ENCODE results near the gene HAND1.

HAND1 gene

DNA sequence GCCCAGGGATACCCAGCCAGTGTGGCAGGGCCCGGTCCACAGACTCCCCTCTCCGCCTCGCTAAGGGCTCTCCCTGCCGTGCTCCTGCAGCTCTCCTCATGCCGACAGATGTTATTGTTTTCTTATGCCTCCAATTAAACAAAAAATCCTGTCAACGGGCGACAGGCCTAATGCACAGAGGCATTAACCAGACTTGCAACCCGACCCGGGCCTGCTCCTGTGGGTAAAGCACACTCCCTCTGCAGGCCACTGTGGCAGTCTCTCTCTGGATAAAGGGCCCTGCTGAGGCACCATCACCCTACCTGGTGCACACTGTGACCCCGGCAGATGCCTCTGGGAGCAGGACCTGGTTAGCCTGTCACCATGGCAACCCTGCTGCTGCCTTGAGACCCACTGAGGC is 27.5 kb upstream of the HAND1 start:
- no peak for DNase-seq

DNA sequence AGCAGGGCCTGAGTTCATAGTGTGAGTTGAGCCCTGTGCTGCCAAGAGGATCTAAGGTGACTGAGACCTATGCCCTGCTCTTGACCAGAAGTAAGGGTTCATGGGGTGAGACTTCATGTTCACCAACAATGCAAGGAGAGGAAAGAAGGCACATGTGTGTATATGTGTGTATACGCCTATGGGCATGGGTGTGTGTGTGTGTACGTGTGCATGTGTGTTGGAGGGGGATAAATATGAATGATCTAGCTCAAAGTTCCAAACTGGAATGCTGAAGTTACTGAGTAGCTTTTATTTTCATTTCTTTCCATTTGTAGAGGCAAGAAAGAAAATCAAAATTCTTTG is 25.6 kb upstream of the HAND1 start:
- no peak for DNase-seq

DNA sequence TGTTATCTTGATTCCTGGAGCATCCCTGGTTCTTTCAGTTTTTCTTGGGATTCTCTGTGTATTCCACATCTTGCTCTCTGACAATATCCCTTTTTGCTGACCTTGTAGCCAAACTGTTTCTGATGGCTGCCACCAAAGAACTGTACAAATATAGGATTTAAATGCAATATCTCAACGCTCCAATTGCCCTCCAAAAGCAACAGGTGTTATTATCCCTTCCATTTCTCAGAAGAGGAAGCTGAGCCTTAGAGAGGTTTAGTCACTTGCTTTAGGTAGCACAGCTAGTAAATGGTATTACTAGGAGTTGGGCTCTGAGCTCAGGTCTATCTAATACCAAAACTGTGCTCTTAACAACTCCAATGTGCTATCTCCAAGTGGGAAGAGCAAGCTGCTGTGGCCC is 24.2 kb upstream of the HAND1 start:
- no peak for DNase-seq

DNA sequence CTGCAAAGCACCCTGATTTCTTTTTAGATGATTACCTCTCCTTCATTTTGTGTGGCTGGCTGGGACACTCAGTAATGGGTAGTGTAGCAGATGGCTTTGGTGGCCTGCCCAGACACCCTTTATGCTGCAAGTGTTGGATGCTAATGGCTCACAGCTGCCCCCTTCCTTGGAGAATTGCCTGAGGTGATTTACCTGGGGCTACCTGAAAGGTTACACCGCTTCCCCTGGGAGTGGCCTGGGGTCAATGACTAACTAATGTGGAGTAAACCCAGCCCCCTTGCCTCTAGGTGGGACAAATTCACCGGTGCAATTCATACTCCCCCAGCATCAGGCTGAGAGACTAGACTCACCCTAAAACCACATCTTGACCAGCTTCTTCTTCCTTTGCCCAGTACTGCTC is 23.5 kb upstream of the HAND1 start:
- no peak for DNase-seq

DNA sequence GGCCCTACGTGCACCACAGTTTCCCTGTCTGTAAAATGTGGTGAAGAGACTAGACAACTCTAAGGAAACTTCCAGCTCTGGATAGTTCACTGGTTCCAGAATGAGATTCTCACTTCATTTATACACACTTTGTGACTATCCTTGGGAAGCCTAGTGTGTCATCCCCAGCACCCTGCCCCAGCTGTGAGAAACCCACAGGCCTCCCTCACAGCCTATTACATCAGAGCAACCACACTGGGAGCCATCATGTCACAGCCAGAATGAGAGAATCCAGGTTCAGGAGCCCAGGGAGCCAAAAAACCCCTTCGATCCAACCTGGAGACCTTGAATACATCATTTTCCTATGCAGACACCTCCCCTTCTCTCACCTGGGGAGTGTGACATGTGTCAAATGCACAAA is 21.0 kb upstream of the HAND1 start:
- DNase-seq = no peak

DNA sequence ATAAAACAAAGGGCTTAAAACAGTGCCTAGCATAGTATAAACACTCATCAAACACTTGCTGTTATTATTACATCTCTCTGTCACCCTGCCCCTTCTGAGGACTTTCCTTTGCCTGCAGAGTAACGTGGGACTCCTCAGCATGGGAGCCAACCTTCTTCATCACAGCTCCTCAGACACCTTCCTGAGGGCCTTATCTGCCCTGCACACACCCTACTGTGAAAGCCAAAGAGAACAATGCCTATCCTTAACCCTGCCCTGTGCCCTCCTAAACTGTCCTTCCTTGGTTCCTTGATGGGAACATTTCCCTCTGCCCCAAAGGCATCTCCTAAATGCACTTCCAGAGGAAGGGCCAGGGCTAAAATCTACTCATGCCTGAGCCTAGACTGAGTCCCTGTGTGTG is 20.6 kb upstream of the HAND1 start:
- DNase-seq = peak; percentile 74

DNA sequence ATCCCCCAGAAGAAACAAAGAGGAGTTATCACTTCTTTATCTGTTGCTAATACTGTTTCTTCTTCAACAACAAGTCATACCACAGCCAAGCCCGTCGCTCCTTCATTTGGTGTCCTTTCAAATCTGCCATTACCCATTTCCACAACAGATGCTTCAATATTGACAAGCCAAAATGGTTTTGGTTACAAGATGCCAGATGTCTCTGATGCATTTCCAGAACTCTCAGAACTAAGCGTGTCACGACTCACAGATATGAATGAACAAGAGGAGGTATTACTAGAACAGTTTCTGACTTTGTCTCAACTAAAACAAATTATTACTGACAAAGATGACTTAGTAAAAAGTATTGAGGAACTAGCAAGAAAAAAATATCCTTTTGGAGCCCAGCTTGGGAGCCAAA is 16.0 kb upstream of the HAND1 start:
- no peak for DNase-seq

DNA sequence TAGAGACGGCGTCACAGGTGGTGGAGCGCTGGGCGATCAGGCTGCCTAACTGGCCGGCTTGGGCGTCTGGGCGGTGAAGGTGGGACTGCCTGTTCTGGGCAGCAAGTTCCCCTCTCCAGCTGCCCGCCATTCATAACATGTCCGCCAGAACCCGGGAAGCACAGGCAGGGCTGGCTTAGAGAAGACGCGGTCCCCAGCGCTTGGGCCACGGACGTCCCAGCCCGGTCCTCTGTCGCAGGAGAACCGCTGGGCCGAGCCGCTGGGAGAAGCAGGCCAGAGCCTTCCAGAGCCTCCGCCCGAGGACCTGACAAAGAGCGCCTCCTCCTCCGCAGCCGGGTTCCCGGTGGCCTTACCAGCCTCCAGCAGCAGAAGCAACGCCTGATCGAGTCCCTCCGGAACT is 15.2 kb upstream of the HAND1 start:
- no peak for DNase-seq

DNA sequence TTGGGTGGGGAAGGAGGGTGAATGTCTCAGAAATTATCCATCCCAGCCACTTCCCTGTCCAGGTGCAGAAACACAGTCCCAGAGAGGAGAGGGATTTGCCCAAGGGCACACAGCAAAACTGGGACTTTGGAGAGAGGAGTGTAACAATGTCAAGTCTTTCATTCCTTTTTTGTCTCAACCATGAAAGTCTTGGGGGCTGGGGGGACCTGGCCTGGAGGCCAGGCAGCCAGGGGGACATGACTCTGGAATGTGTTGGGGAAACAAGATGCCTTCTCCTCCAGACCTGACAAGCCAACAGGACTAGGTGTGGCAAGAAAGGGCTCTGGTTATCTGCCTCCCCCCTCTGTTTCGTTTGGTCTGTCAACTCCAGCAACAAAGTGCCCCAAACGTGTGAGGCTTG is 13.9 kb upstream of the HAND1 start:
- DNase-seq = no peak

DNA sequence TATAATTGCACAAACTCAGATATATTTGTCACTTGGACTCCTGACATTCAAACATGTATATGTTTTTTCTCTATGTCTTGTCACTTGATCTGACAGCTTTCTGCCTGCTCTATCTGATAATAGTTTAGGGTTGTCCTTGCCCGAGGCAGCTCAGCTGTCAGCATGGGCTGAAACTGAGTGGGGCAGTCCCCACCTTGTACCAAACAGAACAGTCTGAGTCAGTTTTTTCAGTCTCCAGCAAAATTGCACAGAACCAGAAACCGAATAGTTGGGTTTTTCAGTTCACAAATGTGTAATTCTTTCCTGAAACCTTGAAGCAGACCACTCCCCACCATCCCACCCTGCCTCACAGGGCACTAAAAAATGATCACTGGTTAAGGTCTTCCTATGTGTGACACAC is 9.5 kb upstream of the HAND1 start:
- DNase-seq = no peak

DNA sequence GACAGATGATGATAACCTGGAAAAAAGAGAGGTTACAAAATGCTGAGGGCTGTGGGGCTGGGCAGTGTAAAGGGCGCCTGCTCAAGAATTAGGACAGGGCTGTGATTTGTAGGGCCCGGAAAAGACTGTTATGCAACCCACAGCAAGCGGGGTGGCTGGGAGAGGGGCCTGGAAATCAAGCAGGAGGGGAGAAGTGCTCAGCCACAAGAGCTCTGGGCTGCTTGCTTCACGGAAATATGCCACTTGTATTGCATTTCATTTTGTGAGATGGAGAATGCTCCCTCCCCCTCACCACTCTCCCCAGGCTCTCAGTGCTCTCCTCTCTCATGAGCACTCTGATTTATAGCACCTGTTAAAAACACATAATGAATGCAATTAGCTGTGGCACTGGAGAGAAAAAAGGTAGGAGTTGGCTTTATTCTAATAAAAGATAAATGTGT is 8.4 kb upstream of the HAND1 start:
- no peak for DNase-seq

DNA sequence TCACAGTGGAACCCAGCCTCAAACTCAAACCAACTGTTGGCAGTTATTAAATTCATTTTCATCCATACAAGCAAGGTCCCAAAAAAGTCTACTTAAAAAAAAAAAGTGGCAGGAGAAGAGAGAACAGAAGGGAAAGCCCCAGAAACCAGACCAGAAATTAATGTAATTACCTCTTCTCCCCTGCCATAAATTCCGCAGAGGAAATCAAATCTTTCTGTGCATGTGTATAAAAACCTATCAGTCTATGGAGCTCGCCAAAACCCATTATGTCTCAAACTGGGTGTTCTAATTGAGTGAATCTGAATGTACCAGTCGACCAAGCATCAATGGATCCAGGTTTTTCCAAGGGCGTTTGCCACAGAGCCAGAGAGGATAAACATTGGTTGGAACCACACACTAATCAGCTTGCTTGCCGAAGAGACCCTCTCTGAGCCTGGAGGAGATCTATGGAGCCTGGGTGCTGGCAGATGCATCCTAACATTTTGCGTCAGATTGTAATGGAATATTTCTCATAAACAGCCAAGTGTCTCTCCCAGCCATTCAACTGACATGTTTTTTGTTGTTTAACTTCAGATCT is 7.9 kb upstream of the HAND1 start:
- DNase-seq = no peak

DNA sequence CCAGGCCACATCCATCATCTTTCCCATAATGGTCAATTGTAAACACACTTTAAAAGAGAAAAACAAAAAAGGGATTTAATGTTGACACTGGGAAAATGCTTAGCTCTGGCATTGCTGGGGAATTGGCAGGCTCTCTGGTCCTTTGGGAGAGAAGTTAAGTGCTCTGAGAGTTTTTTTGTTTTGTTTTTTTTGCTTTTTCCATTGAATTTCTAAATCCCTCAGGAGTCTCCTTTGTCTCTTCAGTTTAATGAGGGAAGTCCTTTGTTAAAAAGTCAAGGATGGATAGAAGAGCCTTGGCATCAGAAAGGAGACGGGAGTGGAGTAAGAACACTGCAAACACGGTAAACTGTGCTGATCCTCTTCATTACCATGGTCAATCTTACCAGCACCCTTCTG is 7.1 kb upstream of the HAND1 start:
- no peak for DNase-seq

DNA sequence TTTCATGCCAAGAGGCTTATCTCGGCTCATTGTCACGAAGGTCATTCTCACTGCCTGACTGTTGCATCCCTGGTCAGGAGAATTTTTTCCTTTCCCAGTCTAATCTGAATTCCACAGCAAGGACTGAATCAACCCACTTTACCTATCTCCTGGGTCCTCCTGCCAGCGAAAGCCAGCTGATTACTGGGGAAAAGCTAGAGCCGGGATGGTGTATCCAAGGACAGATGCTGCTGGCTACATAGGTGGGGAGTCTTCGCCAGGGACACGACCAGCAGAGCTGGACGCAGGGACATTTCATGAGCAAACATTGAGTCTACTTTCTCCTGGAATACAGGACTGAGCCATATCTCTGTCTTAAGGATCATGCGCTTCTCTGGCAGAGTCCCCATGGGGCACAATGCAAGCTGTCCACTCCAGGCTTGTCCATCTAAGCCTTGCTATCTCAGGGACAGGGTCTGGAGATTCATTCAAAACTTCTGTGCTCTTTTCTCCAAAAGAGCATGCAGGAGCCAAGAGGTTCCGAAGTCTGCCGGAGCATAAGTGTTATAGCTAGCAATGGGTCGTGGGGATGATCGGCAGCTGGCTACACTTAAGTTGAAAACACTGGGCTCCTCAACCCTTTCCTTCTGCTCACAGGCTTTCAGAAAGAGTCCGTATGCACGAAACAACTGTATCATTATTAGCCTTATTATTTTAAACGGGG is 6.5 kb upstream of the HAND1 start:
- no peak for DNase-seq

DNA sequence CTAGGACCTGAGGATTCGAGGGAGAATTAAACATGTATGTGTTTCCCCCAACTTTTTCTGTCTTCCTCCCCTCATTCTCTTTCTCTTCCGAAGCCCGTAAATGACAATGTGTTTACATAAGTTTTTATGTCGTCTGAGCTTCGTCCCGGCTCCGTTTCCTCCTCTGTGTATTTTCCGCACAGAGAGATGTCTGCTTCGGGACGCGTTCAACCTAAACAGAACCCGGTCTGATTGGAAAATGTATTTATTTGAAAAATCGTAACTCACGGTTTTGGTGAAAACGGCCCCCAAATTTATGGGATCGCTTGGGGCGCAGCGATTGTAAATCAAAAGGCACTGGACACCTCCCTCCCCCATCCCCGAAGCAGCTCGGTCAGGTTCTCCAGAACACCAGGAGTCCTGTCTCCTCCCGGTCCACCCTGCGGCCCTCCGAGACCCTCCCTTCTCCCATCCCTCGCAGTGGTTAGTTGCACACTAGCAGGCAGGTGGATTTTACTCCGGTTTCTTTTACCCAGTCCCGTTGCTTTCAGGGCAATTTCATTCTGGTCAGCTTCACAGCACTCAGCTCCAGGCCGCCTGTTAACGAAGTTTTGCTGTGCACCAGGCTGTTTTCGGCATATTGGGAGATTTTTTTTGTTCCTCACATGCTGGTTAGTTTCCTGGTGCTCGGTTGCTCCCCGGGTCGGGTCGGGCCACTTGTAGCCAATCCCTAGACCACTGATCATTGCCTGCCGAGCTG is 5.8 kb upstream of the HAND1 start:
- no peak for DNase-seq

DNA sequence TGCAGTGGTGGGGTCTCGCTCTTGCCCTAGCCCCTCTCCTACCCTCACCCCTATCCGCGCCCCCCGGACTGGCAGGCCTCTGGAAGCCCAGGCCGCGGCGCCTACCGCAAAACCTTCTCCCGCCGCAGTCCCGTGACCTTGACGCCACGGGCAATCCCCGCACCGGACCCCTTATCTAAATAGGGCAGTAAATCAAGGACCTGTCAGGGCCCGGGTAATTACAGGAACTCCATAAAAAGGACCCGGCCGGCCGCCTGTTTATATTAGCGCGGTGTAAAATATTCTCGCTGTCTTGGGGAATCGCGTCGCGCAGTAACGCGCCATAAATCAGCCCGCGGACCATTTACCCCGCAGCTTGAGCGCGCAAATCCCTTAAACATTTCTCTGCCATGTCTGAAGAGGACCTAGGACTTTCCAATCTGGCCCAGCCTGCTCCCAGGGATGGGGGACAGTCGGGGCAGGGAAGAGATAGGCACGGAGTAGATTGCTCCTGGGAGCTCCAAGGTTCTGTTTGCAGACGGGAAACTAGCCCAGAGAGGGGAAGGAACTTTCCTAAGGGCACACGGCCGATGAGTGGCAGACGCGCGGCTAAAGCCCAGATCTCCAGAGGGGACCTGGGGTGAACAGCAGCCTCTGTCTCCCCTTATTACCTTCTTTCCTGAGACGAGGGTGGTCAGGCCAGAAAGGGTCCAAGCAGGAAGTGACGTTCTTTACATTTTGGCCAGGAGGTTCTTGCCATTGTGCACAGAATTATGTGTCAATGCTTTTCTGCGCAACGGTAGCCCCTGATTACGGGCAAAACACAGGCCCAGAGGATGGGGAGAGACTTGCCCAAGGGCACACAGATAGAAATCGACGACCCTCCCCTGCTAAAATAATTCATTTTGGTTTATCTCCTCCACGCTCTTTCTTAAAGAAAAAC is 4.8 kb upstream of the HAND1 start:
- DNase-seq = no peak

DNA sequence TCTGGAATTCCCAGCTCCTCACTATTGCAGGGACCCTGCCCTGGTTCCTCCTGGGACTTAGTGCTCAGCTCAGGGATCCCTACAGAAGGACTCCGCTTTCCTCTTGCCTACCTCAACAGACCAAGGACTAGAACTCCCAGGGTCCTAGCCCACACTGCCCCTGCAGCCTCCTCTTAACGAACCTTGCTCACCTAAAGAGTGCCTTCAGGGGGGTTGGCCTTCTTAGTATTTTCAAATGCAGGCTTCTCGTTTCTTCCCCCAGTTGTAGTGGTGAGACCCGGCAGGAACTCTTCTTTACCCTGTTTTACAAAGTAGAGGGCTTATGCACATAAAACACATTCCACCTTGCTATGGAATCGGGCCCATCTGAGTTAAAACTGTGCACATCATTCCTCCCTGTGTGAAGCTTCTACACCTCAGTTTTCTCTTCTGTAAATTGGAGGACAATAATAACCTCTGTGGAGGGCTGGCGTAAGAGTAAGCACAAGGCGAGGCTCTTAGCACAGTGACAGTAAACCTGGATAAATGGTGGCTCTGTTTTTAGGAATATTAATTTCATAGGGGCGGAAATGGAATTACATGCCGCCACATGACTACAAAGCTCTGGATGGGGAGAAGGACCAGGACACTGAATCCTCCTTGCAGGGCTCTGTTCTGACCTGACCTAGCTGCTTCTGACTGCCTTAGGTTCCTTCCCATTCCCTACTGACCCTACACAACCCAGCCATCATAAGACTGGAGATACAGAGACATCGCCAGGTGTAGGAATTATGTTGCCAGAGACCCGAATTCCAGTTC is 3.8 kb upstream of the HAND1 start:
- no peak for DNase-seq

DNA sequence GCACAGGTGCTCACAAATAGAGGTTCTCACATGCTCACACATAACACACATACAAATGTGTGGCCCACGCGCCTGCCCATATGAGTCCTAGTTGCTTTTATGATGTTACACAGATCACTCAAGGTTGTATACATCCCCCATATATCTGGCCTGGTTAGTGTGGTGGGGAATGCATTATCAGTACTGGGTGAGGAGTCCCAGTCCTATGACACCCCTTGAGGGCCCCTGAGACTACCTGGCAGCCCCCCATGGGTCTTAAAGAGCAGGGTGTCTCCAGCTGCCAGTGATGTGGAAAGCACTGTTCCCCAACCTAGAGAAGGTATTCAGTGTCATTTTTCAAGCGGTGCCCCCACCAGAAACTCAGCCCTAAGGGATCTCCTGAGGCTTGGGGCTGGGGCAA is 2.8 kb upstream of the HAND1 start:
- DNase-seq = no peak

DNA sequence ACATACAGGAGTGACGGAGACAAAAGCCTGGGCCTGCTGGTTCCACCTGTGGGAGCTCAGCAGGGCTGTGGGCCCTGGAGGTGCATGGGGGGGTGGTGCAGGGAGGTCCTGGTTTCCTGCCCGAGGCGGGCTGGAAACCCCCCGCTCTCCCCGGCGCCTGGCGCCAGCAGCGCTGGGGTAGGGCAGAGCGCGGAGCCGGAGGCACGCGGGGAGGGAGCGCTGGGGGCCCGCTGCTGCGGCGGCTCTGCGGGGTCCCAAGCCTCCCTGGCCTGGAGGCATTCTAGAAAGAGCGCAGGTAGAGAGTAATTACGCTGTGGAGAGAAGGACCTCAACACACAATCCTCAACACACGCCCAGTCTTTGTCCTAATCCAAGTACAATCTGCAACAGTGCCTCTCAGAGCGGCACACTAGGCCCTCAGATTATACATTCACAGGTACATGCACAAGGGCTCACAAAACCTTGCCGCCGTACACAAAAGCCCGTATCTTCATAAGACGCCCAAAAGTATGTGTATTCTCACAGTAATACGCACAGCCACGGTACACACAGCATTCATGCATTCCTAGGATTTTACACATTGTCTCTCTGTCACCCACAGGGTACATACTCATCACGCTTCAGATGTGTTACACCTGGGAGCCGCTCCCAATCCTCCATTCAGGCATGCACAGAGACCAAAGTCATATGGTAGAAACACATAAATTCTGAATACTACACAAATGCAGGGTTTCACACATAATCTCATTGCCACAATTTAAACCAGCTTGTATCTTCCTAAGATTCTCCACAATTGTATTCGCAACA is 2.1 kb upstream of the HAND1 start:
- no peak for DNase-seq

DNA sequence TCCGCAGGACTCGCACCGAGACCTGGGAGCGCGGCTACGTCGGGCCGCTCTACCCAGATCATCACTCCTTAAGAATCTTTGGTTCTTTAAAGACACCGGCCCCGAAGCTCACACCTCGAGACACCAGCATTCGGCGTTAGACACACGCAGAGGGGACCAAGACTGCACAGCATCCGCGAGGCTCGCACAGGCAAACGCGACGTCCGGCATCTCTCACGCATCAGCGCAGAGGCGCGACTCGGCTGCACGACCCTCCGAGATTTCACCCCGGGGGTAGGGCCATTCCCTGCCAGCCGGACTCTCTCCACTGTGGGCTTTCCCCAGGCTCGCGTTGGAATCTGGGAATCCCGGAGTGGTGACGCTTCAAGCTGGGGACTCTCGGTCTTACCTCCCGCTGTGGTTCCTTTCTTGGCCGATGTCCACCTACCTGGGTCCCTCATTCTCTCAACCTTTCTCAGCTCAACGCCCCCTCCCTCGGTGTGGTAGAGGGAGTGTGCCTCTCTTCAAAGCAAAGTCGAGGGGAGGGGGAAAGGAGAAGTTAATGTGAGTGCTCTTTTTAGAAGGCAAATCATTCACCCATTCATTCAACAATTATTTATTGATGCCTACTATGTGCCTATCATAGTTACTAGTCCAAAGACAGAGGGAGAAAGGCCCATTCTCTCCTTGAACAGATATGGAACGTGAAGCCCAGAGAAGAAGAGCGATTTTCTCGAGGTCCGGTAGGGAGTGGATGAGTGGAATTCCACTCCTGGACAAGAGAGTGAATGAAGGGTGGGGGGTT is 1.3 kb upstream of the HAND1 start:
- DNase-seq = no peak

DNA sequence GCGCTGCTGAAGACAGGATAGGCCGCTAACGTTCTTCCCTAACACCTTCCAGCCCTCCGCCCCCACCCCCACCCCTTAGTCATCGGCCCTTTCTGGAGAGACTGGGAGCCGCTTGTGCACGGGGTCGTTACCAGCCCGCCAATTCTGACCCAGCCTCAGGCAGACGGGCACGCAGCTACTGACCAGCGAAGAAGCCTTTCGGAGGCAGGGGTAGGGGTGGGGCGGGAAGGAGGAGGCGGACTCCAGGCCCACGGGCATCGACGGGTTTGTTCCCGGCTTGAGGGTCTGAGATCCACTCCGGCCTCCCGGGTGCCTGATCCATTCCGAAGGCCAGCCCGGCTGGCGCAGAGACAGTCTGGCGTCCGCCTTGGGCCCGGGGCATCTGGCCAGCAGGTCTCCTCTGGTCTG is 729 bp upstream of the HAND1 start:
- DNase-seq = no peak
